K562 treated with DMSO at 1 percent for 12 hours (cell line): ENCODE results near the gene CYP4F12. TPM values are rescaled to one million over a fixed set of nuclear protein-coding genes. Genes with fewer than 3 reads are reported as not detected.

Experiments used
- total RNA-seq: library from RNA; unstranded; fragments of 300-600 nt; gene quantifications from 2 replicates; pipeline ENCODE4 v1.2.3, GENCODE V29; 2022; ENCODE audit not compliant: insufficient read depth

The CYP4F12 gene
- not detected in 2 replicates for total RNA-seq

GRCh38 chr19:15672580-15673175 lies at the start of gene CYP4F12:
Gene CYP4F12, plus strand, starts transcription at chr19:15673087. Its CDS starts 443 bp downstream, at chr19:15673530.

GRCh38 chr19:15640294-15640903 lies 32.5 kb upstream of the CYP4F12 start, which contains the start of gene CYP4F3:
Gene CYP4F3, plus strand, starts transcription at chr19:15640897. Its CDS starts 519 bp downstream, at chr19:15641416.

GRCh38 chr19:15727724-15728123 lies 54.8 kb downstream of the CYP4F12 start, which contains the start of gene OR10H2:
Gene OR10H2, plus strand, starts transcription at chr19:15728024. Its CDS starts 20 bp downstream, at chr19:15728044.

DNA sequence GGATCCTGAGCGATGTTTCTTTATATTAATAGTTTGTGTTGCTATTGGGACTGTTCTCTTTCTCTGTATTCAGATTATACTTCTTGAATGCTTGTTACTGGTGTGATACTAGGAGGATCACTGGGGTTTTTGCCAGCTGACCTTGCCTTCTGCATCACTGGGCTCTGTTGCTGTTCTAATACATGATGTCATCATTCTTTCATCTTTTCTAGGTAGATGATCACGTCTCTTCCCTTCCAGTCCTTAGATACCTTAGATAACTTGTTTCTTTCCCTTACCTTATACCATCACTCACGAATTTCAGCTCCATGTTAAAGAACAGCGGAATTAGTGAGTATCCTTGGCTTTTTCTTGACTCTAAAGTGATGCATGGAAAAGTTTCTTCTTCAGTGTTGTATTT lies 64.8 kb downstream of the CYP4F12 start, which contains the start of gene OR10H3:
Gene OR10H3, plus strand, starts transcription at position 264 of the 400 bp plus-strand sequence. CDS start 3,408 bp downstream, outside the sequence.

Other genes starting within 250 kb of the CYP4F12 start
- gene WIZ, start 223.1 kb upstream of the CYP4F12 start, total RNA-seq = 8.5 and 19.7 TPM in 2 replicates
- gene RASAL3, start 208.5 kb upstream of the CYP4F12 start, total RNA-seq = not detected in 2 replicates
- not detected in 2 replicates for gene PGLYRP2, start 193.6 kb upstream of the CYP4F12 start, total RNA-seq
- gene CYP4F22, start 164.6 kb upstream of the CYP4F12 start, total RNA-seq = not detected in 2 replicates
- gene CYP4F8, start 57.9 kb upstream of the CYP4F12 start, total RNA-seq = not detected in 2 replicates
- not detected in 2 replicates for gene CYP4F3, start 32.2 kb upstream of the CYP4F12 start, total RNA-seq
- not detected in 2 replicates for gene OR10H2, start 54.9 kb downstream of the CYP4F12 start, total RNA-seq
- not detected in 2 replicates for gene OR10H3, start 64.9 kb downstream of the CYP4F12 start, total RNA-seq
- gene OR10H5, start 114.6 kb downstream of the CYP4F12 start, total RNA-seq = not detected in 2 replicates
- not detected in 2 replicates for gene OR10H1, start 142.6 kb downstream of the CYP4F12 start, total RNA-seq
- gene CYP4F2, start 225.0 kb downstream of the CYP4F12 start, total RNA-seq = not detected in 2 replicates